Neuronal stem cell (in vitro differentiated cells): ENCODE results near the gene FLT3LG.

ENCODE experiments used
- DNase-seq: peaks from one replicate; pipeline ENCODE4 v3.0.0-alpha.2; 2013; ENCODE audit warnings: low spot score
- H2AFZ ChIP-seq: one replicate; pipeline ENCODE4 v1.6.1; 2013; ENCODE audit warnings: mild to moderate bottlenecking, low read length, inconsistent platforms
- H2AK5ac ChIP-seq: 2 replicates; pipeline ENCODE4 v1.6.1; 2013; ENCODE audit warnings: low read depth, mild to moderate bottlenecking, inconsistent platforms, low read length, moderate library complexity, mixed read lengths
- H2BK120ac ChIP-seq: 2 replicates; pipeline ENCODE4 v1.6.1; 2013; ENCODE audit warnings: low read depth, mild to moderate bottlenecking, inconsistent platforms, low read length, moderate library complexity, mixed read lengths
- H2BK12ac ChIP-seq: one replicate; pipeline ENCODE4 v1.6.1; 2013; ENCODE audit warnings: low read length, inconsistent platforms
- H2BK15ac ChIP-seq: 2 replicates; pipeline ENCODE4 v1.6.1; 2013; ENCODE audit warnings: mild to moderate bottlenecking, low read length, inconsistent platforms, mixed read lengths
- H2BK5ac ChIP-seq: one replicate; pipeline ENCODE4 v1.6.1; 2013; ENCODE audit warnings: inconsistent platforms, mild to moderate bottlenecking, low read length, moderate library complexity
- H3K14ac ChIP-seq: one replicate; pipeline ENCODE4 v1.6.1; 2013; ENCODE audit warnings: low read length, inconsistent platforms
- H3K18ac ChIP-seq: 2 replicates; pipeline ENCODE4 v1.6.1; 2013; ENCODE audit warnings: low read length, inconsistent platforms
- H3K23ac ChIP-seq: 2 replicates; pipeline ENCODE4 v1.6.1; 2013; ENCODE audit warnings: low read depth, mild to moderate bottlenecking, mixed read lengths, low read length, inconsistent platforms; ENCODE audit not compliant: poor library complexity
- H3K27ac ChIP-seq: replicated peaks from 3 replicates; pipeline ENCODE4 v1.5.1; 2013; ENCODE audit warnings: low read length, inconsistent platforms
- H3K27me3 ChIP-seq, 3 experiments: 2 replicates each; pipeline ENCODE4 v1.6.1; 2013; ENCODE audit warnings: low read length in 3 of 3, mild to moderate bottlenecking in 2 of 3, inconsistent platforms in 1 of 3, low read depth in 1 of 3, mixed read lengths in 1 of 3, moderate library complexity in 1 of 3; ENCODE audit not compliant: control insufficient read depth in 3 of 3, insufficient read depth in 3 of 3
- H3K36me3 ChIP-seq, 2 donors: replicated peaks in 1 of 2; 2 replicates each; pipeline ENCODE4 v1.6.1; 2013; ENCODE audit warnings: low read length in 2 of 2; ENCODE audit not compliant: control insufficient read depth in 2 of 2, insufficient read depth in 2 of 2
- H3K4ac ChIP-seq: 2 replicates; pipeline ENCODE4 v1.6.1; 2013; ENCODE audit warnings: inconsistent platforms, mild to moderate bottlenecking, low read length, moderate library complexity
- H3K4me1 ChIP-seq, 2 donors: 1 replicate in 1 of 2; 2 replicates in 1 of 2; pipeline ENCODE4 v1.6.1; 2013; ENCODE audit warnings: low read length in 2 of 2, low read depth in 1 of 2; ENCODE audit not compliant: control insufficient read depth in 2 of 2, insufficient read depth in 1 of 2
- H3K4me2 ChIP-seq: one replicate; pipeline ENCODE4 v1.6.1; 2013; ENCODE audit warnings: mild to moderate bottlenecking, low read length, inconsistent platforms; ENCODE audit not compliant: insufficient read depth, poor library complexity, severe bottlenecking
- H3K4me3 ChIP-seq, 2 donors: 2 replicates each; pipeline ENCODE4 v1.5.1; 2013; ENCODE audit warnings: low read length in 2 of 2, mild to moderate bottlenecking in 2 of 2, inconsistent platforms in 1 of 2, moderate library complexity in 1 of 2
- H3K79me1 ChIP-seq: one replicate; pipeline ENCODE4 v1.6.1; 2013; ENCODE audit warnings: low read depth, mild to moderate bottlenecking, inconsistent platforms, low read length, moderate library complexity
- H3K9ac ChIP-seq: one replicate; pipeline ENCODE4 v1.6.1; 2013; ENCODE audit warnings: mild to moderate bottlenecking, low read depth, low read length, inconsistent platforms; ENCODE audit not compliant: poor library complexity
- H3K9me3 ChIP-seq, 2 donors: replicated peaks in 1 of 2; 2 replicates each; pipeline versions ENCODE3 to v1.6.1; 2013; ENCODE audit warnings: low read length in 2 of 2, mild to moderate bottlenecking in 2 of 2, inconsistent platforms in 1 of 2, low read depth in 1 of 2, mixed read lengths in 1 of 2, moderate library complexity in 1 of 2; ENCODE audit not compliant: control insufficient read depth in 2 of 2, insufficient read depth in 1 of 2
- H4K8ac ChIP-seq: one replicate; pipeline ENCODE4 v1.6.1; 2013; ENCODE audit warnings: low read depth, mild to moderate bottlenecking, inconsistent platforms, low read length, moderate library complexity
- H4K91ac ChIP-seq: one replicate; pipeline ENCODE4 v1.6.1; 2013; ENCODE audit warnings: low read length, low read depth, mild to moderate bottlenecking, inconsistent platforms; ENCODE audit not compliant: poor library complexity
- WGBS, 2 donors: extraction: QIAGEN DNeasy Blood & Tissue Kit; methylation state at CpG; one replicate each; pipeline ENCODE4 v1.1.7; 2013; ENCODE audit warnings: missing lambda C conversion rate in 2 of 2, mixed read lengths in 1 of 2; ENCODE audit not compliant: insufficient read length in 2 of 2, insufficient replicate concordance in 1 of 2; ENCODE audit errors: extremely low coverage in 2 of 2; 5-methylcytosine and 5-hydroxymethylcytosine counted together

Gene FLT3LG

GRCh38 chr19:49430172-49430677 is 43.8 kb upstream of the FLT3LG start:
- Histone ChIP-seq H4K8ac (no peak overlapping the region), H3K36me3 (no peaks in the 10 kb centered on the region), H3K18ac (no peak overlapping the region), H3K9ac (no peak overlapping the region), H3K27ac (no peak overlapping the region), H2BK15ac (no peak overlapping the region), H3K4ac (no peak overlapping the region), H2BK5ac (no peak overlapping the region), H2BK12ac (no peak overlapping the region), H3K9me3 (peaks cover 8 to 12% of the 10 kb centered on the region in 2 donors), H3K4me1 (peaks cover 17 to 21% of the 10 kb centered on the region in 2 donors), H4K91ac (no peak overlapping the region), H3K4me3 (no peak overlapping the region), H2AFZ (no peak overlapping the region), H3K27me3 (peaks cover 3 to 94% (median 57%) of the 10 kb centered on the region in 3 experiments), H2AK5ac (peak overlapping the region; percentile 54), H3K23ac (no peak overlapping the region), H3K4me2 (no peak overlapping the region), H3K79me1 (peaks cover 2% of the 10 kb centered on the region), H2BK120ac (no peak overlapping the region), H3K14ac (no peak overlapping the region)
- WGBS, 2 donors, result no CpG with 5 or more reads among the region's 9 CpGs
- no peak for DNase-seq

GRCh38 chr19:49430678-49431329 is 43.2 kb upstream of the FLT3LG start:
- no peak overlapping the region for H2BK12ac ChIP-seq
- no peaks in the 10 kb centered on the region for H3K36me3 ChIP-seq
- no peak for DNase-seq
- H3K79me1 ChIP-seq, result peaks cover 2% of the 10 kb centered on the region
- H3K4ac ChIP-seq, result no peak overlapping the region
- H2BK120ac ChIP-seq, result no peak overlapping the region
- peak overlapping the region; percentile 54 for H2AK5ac ChIP-seq
- H3K14ac ChIP-seq, result no peak overlapping the region
- peak overlapping the region; percentile 85 for H4K91ac ChIP-seq
- H2BK15ac ChIP-seq, result peak overlapping the region; percentile 88
- no peak overlapping the region for H3K4me3 ChIP-seq
- H4K8ac ChIP-seq, result no peak overlapping the region
- H3K23ac ChIP-seq, result peak overlapping the region; percentile 47
- no peak overlapping the region for H3K4me2 ChIP-seq
- peaks cover 8 to 12% of the 10 kb centered on the region in 2 donors for H3K9me3 ChIP-seq
- H3K18ac ChIP-seq, result peak overlapping the region; percentile 59
- peaks cover 17 to 21% of the 10 kb centered on the region in 2 donors for H3K4me1 ChIP-seq
- H3K27ac ChIP-seq, result no peak overlapping the region
- H2AFZ ChIP-seq, result no peak overlapping the region
- H2BK5ac ChIP-seq, result peak overlapping the region; percentile 19
- H3K27me3 ChIP-seq, result peaks cover 3 to 94% (median 53%) of the 10 kb centered on the region in 3 experiments
- no CpG with 5 or more reads among the region's 28 CpGs for WGBS, 2 donors
- H3K9ac ChIP-seq, result no peak overlapping the region

- peak overlapping the region; percentile 54 for H2AK5ac ChIP-seq
- peaks cover 11 to 12% of the 10 kb centered on the region in 2 donors for H3K9me3 ChIP-seq
- peaks cover 16 to 21% of the 10 kb centered on the region in 2 donors for H3K4me1 ChIP-seq
- peak overlapping the region; percentile 88 for H2BK15ac ChIP-seq
- peaks cover 2% of the 10 kb centered on the region for H3K79me1 ChIP-seq
- no peak overlapping the region for H2AFZ ChIP-seq
- H2BK5ac ChIP-seq, result peak overlapping the region; percentile 19
- peak overlapping the region; percentile 85 for H4K91ac ChIP-seq
- peak overlapping the region; percentile 59 for H3K18ac ChIP-seq
- H3K14ac ChIP-seq, result no peak overlapping the region
- no peak overlapping the region for H3K4ac ChIP-seq
- peak overlapping the region; percentile 58 for H2BK12ac ChIP-seq
- DNase-seq, result no peak
- H3K23ac ChIP-seq, result peak overlapping the region; percentile 47
- H3K9ac ChIP-seq, result no peak overlapping the region
- no peak overlapping the region for H2BK120ac ChIP-seq
- H3K36me3 ChIP-seq, result no peaks in the 10 kb centered on the region
- no peak overlapping the region for H3K27ac ChIP-seq
- WGBS, 2 donors, result no CpG with 5 or more reads among the region's 29 CpGs
- H3K4me3 ChIP-seq, result no peak overlapping the region
- H3K27me3 ChIP-seq, result peaks cover 3 to 94% (median 53%) of the 10 kb centered on the region in 3 experiments
- no peak overlapping the region for H3K4me2 ChIP-seq
- H4K8ac ChIP-seq, result no peak overlapping the region
Measured at GRCh38 chr19:49431330-49431749, 42.7 kb upstream of the FLT3LG start.
